Astrocyte (in vitro differentiated cells and primary cell): ENCODE results near the gene LRMDA. TPM values are rescaled to one million over a fixed set of nuclear protein-coding genes. Genes with fewer than 3 reads are reported as not detected.

Experiments
- DNase-seq: peaks from one replicate; pipeline ENCODE4 v3.0.0-alpha.2; 2010; ENCODE audit warnings: low read depth
- FAIRE-seq: peaks from 2 replicates; lab custom pipeline; 2011; peaks lifted over from hg19 to GRCh38; lab: Jason Lieb, UNC
- H2AFZ ChIP-seq: 2 replicates; pipeline ENCODE4 v1.6.0; 2012; ENCODE audit warnings: low read depth, low read length, inconsistent platforms
- H3K27ac ChIP-seq: 2 replicates; pipeline ENCODE4 v1.5.1; 2011; ENCODE audit warnings: low read depth, low read length, inconsistent platforms
- H3K27me3 ChIP-seq: 2 replicates; pipeline ENCODE4 v1.6.0; 2011; ENCODE audit warnings: low read length, inconsistent platforms; ENCODE audit not compliant: insufficient read depth
- H3K36me3 ChIP-seq: 2 replicates; pipeline ENCODE4 v1.5.1; 2011; ENCODE audit warnings: low read length, inconsistent platforms; ENCODE audit not compliant: insufficient read depth
- H3K4me1 ChIP-seq: 2 replicates; pipeline ENCODE4 v1.5.1; 2011; ENCODE audit warnings: low read length, inconsistent platforms; ENCODE audit not compliant: insufficient read depth
- H3K4me2 ChIP-seq: 2 replicates; pipeline ENCODE4 v1.6.0; 2012; ENCODE audit warnings: low read length, inconsistent platforms
- H3K4me3 ChIP-seq: 2 replicates; pipeline ENCODE4 v1.5.1; 2011; ENCODE audit warnings: low read depth, mild to moderate bottlenecking, low read length, inconsistent platforms; ENCODE audit not compliant: insufficient read depth
- H3K79me2 ChIP-seq: 2 replicates; pipeline ENCODE4 v1.6.0; 2012; ENCODE audit warnings: mild to moderate bottlenecking, low read length, inconsistent platforms; ENCODE audit not compliant: insufficient read depth
- H3K9ac ChIP-seq: 2 replicates; pipeline ENCODE4 v1.6.0; 2012; ENCODE audit warnings: mild to moderate bottlenecking, low read length, inconsistent platforms
- H3K9me3 ChIP-seq: 2 replicates; pipeline ENCODE4 v1.5.1; 2012; ENCODE audit warnings: low read depth, mild to moderate bottlenecking, low read length, inconsistent platforms; ENCODE audit not compliant: insufficient read depth
- H4K20me1 ChIP-seq: 2 replicates; pipeline ENCODE4 v1.6.0; 2012; ENCODE audit warnings: low read length, inconsistent platforms; ENCODE audit not compliant: insufficient read depth
- H3K27ac Mint-ChIP-seq: one replicate; pipeline ENCODE4 v1.8.0; 2021; ENCODE audit warnings: mild to moderate bottlenecking, mixed read lengths; ENCODE audit not compliant: unreplicated experiment
- H3K27me3 Mint-ChIP-seq: one replicate; pipeline ENCODE4 v1.8.0; 2021; ENCODE audit warnings: low read depth, mixed read lengths; ENCODE audit not compliant: unreplicated experiment
- H3K36me3 Mint-ChIP-seq: one replicate; pipeline ENCODE4 v1.8.0; 2021; ENCODE audit warnings: low read depth, mixed read lengths; ENCODE audit not compliant: unreplicated experiment
- H3K4me1 Mint-ChIP-seq: one replicate; pipeline ENCODE4 v1.8.0; 2021; ENCODE audit warnings: low read depth, mixed read lengths; ENCODE audit not compliant: unreplicated experiment
- H3K4me3 Mint-ChIP-seq: one replicate; pipeline ENCODE4 v1.8.0; 2021; ENCODE audit warnings: mild to moderate bottlenecking, moderate library complexity, mixed read lengths; ENCODE audit not compliant: unreplicated experiment
- H3K9me3 Mint-ChIP-seq: one replicate; pipeline ENCODE4 v1.8.0; 2021; ENCODE audit warnings: mild to moderate bottlenecking, mixed read lengths; ENCODE audit not compliant: unreplicated experiment
- CTCF ChIP-seq: IDR thresholded peaks from 2 replicates; pipeline ENCODE4 v1.5.1; 2011; ENCODE audit warnings: low read depth, mild to moderate bottlenecking, inconsistent platforms, low read length, moderate library complexity; ENCODE audit not compliant: insufficient read depth
- EZH2 ChIP-seq: IDR thresholded peaks from 2 replicates; pipeline ENCODE4 v1.6.1; 2012; ENCODE audit warnings: mild to moderate bottlenecking, low read length, inconsistent platforms; ENCODE audit not compliant: insufficient read depth
- total RNA-seq: library from RNA; stranded (reverse); gene quantifications from 2 replicates; pipeline ENCODE4 v1.2.1, GENCODE V29; 2021

LRMDA gene
- total RNA-seq, 1 donor from 2014 or later, result 2.7 TPM

DNA sequence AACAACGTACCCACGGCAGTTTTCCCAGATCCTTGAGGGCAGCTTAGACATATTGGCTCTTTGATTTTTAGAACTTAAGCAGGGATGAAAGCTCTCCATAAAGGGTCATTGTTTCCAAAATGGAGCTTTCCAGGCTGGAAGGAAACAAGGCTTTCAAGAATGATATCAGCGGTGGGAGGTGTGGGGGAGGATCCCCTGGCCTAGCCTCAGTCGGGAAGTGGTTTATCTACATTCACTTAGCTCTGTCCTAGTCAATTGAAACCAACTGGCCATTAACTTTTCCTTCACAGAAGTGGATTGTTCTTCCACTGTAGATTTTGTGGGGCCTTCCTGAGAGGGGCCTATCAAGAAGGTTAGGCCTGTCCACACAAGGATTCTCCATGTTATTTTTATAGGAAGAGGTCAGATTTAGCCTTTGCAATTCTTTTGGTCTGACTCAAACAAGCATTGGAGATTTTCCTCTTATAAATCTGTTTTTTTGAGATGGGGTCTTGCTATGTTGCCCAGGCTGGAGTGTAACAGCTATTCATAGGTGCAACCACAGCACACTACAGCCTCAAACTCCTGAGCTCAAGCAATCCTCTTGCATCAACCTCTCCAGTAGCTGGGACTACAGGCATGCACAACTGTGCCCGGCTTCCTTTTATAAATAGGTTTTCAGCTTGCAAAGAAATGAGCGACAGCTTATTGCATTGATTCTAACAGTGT lies 343.5 kb downstream of the LRMDA start:
- Histone ChIP-seq H3K4me3 (no peak overlapping the region), H3K4me1 (peaks cover 11% of the 10 kb centered on the region), H3K36me3 (no peaks in the 10 kb centered on the region), H2AFZ (no peak overlapping the region), H3K9me3 (no peaks in the 10 kb centered on the region), H3K79me2 (no peaks in the 10 kb centered on the region), H3K27me3 (peaks cover 3% of the 10 kb centered on the region), H3K27ac (no peak overlapping the region), H4K20me1 (no peaks in the 10 kb centered on the region), H3K4me2 (no peak overlapping the region), H3K9ac (no peak overlapping the region)
- FAIRE-seq (no peak), DNase-seq (no peak)
- H3K27me3 Mint-ChIP-seq, result peaks cover 11% of the 10 kb centered on the region
- no peak overlapping the region for H3K4me3 Mint-ChIP-seq
- peaks cover 7% of the 10 kb centered on the region for H3K4me1 Mint-ChIP-seq
- H3K36me3 Mint-ChIP-seq, result peaks cover 2% of the 10 kb centered on the region
- H3K9me3 Mint-ChIP-seq, result no peaks in the 10 kb centered on the region
- no peak overlapping the region for H3K27ac Mint-ChIP-seq
- TF ChIP-seq CTCF (no peak), EZH2 (no peak)

DNA sequence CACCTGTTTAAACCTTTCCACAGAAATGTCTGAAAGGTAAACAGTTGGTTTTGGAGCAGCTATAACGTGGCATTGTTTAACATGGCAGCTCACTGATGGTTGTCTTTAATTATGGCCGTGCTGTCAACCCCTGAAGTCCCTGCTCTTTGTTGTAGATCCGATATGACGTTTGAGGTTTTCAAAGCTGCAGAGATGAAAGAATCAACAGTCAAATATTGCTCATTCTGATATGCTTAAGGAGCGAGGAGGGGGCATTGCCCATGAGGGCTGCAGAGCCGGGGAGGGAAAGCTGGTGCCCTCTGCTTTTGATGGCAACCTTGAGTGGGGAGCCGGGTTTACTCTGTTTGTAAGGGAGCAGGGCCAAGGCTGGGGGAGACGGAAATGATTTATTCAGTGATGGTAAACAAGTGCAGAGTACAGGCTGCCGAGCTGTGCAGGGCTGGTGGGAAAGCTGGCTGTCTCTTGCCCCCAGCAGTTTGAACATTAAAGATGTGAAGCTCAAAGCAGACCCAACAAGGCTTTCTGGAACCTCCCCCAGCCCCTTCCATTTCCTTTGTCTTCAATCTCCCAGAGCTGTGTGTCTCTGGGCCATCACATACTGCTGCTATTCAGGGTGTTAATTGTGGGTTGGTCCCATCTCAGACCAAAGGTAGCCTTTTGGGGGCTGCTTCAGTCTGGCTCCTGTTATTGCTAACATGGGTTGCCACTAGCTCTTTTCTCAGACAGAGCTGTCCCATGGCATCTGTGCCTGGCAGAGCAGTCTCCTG lies 345.5 kb downstream of the LRMDA start:
- peaks cover 11% of the 10 kb centered on the region for H3K4me1 ChIP-seq
- DNase-seq (no peak), FAIRE-seq (no peak)
- H4K20me1 ChIP-seq, result no peaks in the 10 kb centered on the region
- Mint-ChIP-seq H3K4me3 (no peak overlapping the region), H3K4me1 (peaks cover 6% of the 10 kb centered on the region), H3K9me3 (no peaks in the 10 kb centered on the region), H3K27ac (no peak overlapping the region), H3K36me3 (no peaks in the 10 kb centered on the region), H3K27me3 (peaks cover 15% of the 10 kb centered on the region)
- H3K4me3 ChIP-seq, result no peak overlapping the region
- no peak overlapping the region for H3K27ac ChIP-seq
- H3K79me2 ChIP-seq, result no peaks in the 10 kb centered on the region
- no peak overlapping the region for H3K4me2 ChIP-seq
- TF ChIP-seq EZH2 (no peak), CTCF (no peak)
- H3K36me3 ChIP-seq, result no peaks in the 10 kb centered on the region
- peaks cover 14% of the 10 kb centered on the region for H3K27me3 ChIP-seq
- no peaks in the 10 kb centered on the region for H3K9me3 ChIP-seq
- no peak overlapping the region for H3K9ac ChIP-seq
- no peak overlapping the region for H2AFZ ChIP-seq
